ENCODE results near the gene IRX2. TPM values are rescaled to one million over a fixed set of nuclear protein-coding genes. Genes with fewer than 3 reads are reported as not detected.

The IRX2 gene
- total RNA-seq, 1 donor from 2014 or later: 9.1 TPM

GRCh38 chr5:2740876-2741555 lies 10.5 kb downstream of the IRX2 start:
- TF ChIP-seq, protein P1, sequence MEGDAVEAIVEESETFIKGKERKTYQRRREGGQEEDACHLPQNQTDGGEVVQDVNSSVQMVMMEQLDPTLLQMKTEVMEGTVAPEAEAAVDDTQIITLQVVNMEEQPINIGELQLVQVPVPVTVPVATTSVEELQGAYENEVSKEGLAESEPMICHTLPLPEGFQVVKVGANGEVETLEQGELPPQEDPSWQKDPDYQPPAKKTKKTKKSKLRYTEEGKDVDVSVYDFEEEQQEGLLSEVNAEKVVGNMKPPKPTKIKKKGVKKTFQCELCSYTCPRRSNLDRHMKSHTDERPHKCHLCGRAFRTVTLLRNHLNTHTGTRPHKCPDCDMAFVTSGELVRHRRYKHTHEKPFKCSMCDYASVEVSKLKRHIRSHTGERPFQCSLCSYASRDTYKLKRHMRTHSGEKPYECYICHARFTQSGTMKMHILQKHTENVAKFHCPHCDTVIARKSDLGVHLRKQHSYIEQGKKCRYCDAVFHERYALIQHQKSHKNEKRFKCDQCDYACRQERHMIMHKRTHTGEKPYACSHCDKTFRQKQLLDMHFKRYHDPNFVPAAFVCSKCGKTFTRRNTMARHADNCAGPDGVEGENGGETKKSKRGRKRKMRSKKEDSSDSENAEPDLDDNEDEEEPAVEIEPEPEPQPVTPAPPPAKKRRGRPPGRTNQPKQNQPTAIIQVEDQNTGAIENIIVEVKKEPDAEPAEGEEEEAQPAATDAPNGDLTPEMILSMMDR (IDR thresholded peaks at IDR 0.05): no peak
- H3K36me3 Mint-ChIP-seq (ENCODE audit: low read depth): peaks cover 2% of the 10 kb centered on the region
- H3K4me3 Mint-ChIP-seq (ENCODE audit: unreplicated experiment): no peak overlapping the region
- H3K27me3 Mint-ChIP-seq (ENCODE audit: low read depth): no peaks in the 10 kb centered on the region
- no peak overlapping the region for H3K27ac Mint-ChIP-seq (ENCODE audit: unreplicated experiment)
- no peaks in the 10 kb centered on the region for H3K9me3 Mint-ChIP-seq (ENCODE audit: low read depth)
- no peak for DNase-seq (ENCODE audit: low spot score)
- no peaks in the 10 kb centered on the region for H3K4me1 Mint-ChIP-seq (ENCODE audit: low read depth)

DNA sequence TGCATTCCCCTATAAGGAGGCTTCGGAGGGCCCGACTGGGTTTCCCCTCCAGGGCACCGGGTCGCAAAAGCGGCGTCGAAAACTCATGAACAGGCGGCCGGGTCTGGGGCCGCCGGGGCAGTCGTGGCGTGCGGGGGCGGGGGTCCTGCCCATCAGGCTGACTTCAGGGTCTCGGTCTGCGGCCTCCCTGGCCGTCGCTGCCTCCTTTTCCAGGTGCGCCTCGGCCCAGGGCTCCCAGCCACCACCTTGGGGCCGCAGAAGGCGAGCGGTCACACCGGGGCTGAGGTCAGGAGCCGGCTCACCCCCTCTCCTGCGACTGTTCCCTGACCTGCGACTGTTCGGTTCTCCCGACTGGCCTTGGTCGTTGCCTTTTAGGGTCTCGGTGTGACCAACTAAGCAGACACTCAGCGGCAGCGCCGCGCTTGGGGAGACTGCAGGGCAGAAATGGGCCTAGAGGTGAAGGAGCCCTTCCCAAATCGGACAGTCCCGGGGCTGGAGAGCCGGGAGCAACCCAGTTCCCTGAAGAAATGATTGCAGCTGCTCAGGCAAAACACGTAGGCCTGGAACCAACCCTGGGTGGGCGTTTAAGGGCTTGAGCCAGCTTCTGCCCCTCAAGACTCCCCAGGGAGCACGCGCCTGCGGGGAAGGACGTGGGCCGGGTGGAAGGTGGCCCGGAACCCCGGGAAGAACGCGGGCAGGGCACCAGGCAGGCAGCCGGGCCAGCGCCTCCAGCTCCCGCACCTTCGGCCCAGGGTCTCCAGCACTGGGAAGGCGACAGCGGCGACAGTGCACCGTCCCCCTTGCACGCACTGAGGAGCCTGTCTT lies 11.2 kb downstream of the IRX2 start:
- Mint-ChIP-seq H3K27me3 (ENCODE audit: low read depth) (no peaks in the 10 kb centered on the region), H3K9me3 (ENCODE audit: low read depth) (no peaks in the 10 kb centered on the region), H3K36me3 (ENCODE audit: low read depth) (peaks cover 2% of the 10 kb centered on the region), H3K27ac (ENCODE audit: unreplicated experiment) (no peak overlapping the region), H3K4me3 (ENCODE audit: unreplicated experiment) (peak overlapping the region; percentile 70), H3K4me1 (ENCODE audit: low read depth) (no peaks in the 10 kb centered on the region)
- DNase-seq (ENCODE audit: low spot score): no peak
- TF ChIP-seq, protein P1 (IDR thresholded peaks at IDR 0.05): no peak

DNA sequence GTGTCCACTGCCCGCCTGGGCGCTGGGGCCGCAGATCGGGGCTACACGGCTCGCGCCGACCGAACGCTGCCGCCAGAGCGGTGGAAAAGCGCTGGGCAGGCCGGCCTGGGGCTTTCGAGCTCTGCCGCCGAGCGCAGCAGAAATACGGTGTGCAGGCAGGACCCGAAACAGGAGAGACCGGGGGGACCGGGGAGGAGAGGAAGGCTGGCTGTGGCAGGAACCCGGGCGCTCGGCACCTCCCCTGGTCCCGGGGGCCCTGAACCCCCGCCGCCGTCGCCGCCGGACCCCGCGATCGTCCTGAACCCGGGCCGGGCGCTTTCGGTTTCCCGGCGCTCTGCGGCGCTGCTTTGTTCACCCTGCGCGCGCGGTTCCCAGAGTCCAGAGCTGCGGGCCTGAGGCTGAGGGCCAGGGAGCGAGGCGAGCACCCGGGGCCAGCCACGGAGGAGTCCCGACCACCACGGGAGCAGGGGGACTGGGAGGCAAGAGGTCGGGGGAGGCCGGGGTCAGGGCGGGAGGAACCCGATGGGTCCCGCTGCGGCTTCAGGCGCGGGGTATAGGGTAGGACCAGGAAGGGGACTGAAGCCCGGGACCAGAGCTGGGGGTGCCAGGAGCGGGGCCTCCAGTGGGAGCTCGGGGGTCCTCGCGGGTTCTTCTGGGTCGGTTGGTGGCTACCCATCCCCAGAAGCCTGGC lies 12.0 kb downstream of the IRX2 start:
- Mint-ChIP-seq H3K27ac (ENCODE audit: unreplicated experiment) (no peak overlapping the region), H3K9me3 (ENCODE audit: low read depth) (no peaks in the 10 kb centered on the region), H3K4me1 (ENCODE audit: low read depth) (no peaks in the 10 kb centered on the region), H3K36me3 (ENCODE audit: low read depth) (peaks cover 2% of the 10 kb centered on the region), H3K27me3 (ENCODE audit: low read depth) (no peaks in the 10 kb centered on the region), H3K4me3 (ENCODE audit: unreplicated experiment) (peak overlapping the region; percentile 70)
- TF ChIP-seq, protein P1 (IDR thresholded peaks at IDR 0.05): no peak
- no peak for DNase-seq (ENCODE audit: low spot score)

DNA sequence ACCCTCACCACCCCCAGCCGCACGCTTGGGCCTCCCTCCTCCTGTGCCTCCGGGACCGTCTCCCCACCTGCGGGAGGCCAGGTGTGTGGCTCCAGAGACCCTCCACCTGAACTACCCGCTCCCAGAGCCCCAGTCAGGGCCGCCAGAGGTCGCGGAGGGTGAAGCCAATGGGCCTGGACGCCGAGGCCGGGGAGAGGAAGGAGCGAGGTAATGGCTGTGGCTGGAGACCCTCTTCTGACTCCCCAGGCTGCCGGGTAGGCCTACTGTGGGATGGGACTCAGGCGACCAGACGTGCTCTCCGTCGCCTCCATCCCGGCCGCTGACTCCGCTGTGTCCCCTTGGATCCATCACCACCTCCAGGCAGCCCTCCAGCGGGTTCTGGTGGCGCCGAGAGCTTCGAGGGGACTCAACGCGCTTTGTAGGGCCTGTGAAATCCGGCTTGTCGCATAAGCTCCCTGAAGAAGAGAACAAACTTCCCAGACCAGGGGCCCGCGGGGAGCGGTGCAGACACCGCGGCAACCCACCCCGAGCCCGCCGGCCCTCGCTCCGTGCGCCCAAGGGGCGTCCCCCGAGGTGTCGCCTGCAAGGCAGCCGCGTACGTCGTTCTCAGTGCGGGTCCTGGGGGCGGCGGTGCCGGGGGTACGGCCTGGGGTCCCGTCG lies 12.6 kb downstream of the IRX2 start:
- no peaks in the 10 kb centered on the region for H3K4me1 Mint-ChIP-seq (ENCODE audit: low read depth)
- H3K27ac Mint-ChIP-seq (ENCODE audit: unreplicated experiment): no peak overlapping the region
- no peaks in the 10 kb centered on the region for H3K27me3 Mint-ChIP-seq (ENCODE audit: low read depth)
- peak; percentile 90 for DNase-seq (ENCODE audit: low spot score)
- TF ChIP-seq, protein P1 (IDR thresholded peaks at IDR 0.05): no peak
- H3K4me3 Mint-ChIP-seq (ENCODE audit: unreplicated experiment): peak overlapping the region; percentile 70
- peaks cover 2% of the 10 kb centered on the region for H3K36me3 Mint-ChIP-seq (ENCODE audit: low read depth)
- H3K9me3 Mint-ChIP-seq (ENCODE audit: low read depth): no peaks in the 10 kb centered on the region
